ENCODE measurements around the gene AMBRA1. TPM values are rescaled to one million over a fixed set of nuclear protein-coding genes. Genes with fewer than 3 reads are reported as not detected.
A peak's percentile ranks its signal among the peaks of the same experiment; 100 is the strongest.

The AMBRA1 gene
- total RNA-seq, 1 experiment from 2014 or later = 21.0 TPM

DNA sequence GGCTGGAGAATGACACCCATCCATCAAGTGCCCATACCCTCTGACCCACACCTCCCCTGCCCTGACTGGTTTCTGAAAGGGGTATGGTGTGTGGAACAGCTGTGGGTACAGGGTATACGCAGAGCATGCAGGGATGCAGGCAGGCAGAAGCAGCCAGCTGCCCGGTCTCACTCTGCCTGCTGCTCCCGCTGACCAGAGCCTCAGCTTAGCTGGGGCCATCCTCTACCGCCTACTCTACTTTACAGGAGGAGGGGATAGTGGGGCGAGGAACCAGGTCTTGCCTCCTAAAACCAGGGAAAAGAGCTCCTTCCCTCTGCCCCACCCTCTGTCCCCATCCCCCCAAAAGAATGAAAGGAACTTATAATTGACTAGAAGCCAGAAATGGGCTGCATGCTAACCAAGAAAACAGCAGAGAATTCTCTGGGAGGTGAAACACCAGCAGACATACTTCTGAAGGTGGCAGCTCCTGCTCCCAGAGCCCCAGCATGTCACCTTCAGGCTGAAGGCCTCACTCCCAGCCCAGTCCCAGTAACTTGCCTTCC, 189.3 kb downstream of the AMBRA1 start:
- no peak for DNase-seq (ENCODE audit: low read depth)
- in situ Hi-C loops (cut with HindIII; ENCODE audit: low pct_unique_long_range_greater_than_20kb, low sequenced_read_pairs) = no loop called here

GRCh38 chr11:46402957-46403902, 190.6 kb downstream of the AMBRA1 start:
- in situ Hi-C loops (cut with HindIII; ENCODE audit: low pct_unique_long_range_greater_than_20kb, low sequenced_read_pairs) = no loop called here
- DNase-seq (ENCODE audit: low read depth) = no peak

GRCh38 chr11:46397526-46397925, 196.3 kb downstream of the AMBRA1 start:
- no peak for DNase-seq (ENCODE audit: low read depth)
- in situ Hi-C loops (cut with HindIII; ENCODE audit: low pct_unique_long_range_greater_than_20kb, low sequenced_read_pairs) = no loop called here

DNA sequence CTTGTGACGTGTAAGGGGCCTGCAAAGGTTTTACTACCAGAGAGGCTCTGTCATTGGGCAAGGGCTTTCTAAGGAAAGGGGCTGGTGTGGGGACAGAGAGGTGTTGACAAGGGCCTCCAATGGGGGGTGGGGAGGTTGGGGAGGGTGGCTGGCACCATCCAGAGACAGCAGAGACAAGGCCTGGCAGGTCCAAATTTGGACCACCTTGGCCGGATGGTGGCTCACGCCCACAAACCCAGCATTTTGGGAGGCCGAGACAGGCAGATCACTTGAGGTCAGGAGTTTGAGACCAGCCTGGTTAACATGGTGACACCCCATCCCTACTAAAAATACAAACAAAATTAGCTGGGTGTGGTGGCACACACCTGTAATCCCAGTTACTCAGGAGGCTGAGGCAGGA, 200.1 kb downstream of the AMBRA1 start:
- DNase-seq (ENCODE audit: low read depth) = no peak
- in situ Hi-C loops (cut with HindIII; ENCODE audit: low pct_unique_long_range_greater_than_20kb, low sequenced_read_pairs) = no loop called here

GRCh38 chr11:46393231-46393616, 200.6 kb downstream of the AMBRA1 start:
- in situ Hi-C loops (cut with HindIII; ENCODE audit: low pct_unique_long_range_greater_than_20kb, low sequenced_read_pairs) = no loop called here
- no peak for DNase-seq (ENCODE audit: low read depth)

GRCh38 chr11:46392421-46393230, 201.2 kb downstream of the AMBRA1 start:
- in situ Hi-C loops (cut with HindIII; ENCODE audit: low pct_unique_long_range_greater_than_20kb, low sequenced_read_pairs) = no loop called here
- DNase-seq (ENCODE audit: low read depth) = peak; percentile 77

DNA sequence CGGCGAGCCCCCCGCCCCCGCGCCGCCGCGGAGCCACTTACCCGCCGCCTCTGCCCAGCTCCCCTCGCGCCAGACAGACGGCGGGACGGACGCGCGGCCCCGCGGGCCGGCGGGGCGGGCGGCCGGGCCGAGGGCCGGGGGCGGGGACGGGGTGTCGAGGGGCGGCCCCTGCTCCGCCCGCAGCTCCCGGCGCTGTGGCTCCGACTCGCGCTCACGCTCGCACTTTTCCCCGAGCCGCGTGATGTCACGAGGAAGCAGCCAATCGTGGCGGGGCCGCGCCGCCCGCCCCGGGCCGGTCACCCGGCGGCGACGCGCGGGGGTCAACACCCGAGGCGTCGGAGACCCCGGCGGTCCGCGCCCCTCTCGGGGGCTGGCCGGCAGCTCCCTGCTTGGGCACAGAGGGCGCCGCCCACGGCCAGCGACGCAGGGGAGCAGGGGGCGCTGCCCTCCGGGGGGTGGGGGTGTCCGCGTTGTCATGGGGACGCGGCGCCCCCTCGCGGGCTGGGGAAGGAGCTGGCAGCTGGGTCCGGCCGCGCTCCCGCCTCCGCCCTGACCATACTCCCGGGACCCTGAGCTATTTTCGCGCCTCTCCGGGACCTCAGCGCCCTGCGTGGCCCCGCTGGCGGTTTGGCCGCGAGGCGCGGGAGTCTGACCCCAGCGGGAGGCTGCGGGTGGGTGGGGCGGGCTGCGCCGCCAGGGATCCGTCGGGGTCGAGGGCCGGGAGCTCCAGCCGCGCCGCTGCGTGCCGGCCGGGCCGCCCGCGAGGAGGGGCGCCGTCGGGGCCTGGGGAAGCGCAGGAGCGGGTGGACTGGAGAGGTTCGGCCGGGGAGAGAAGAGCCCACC, 202.0 kb downstream of the AMBRA1 start, which contains the start of gene CHRM4:
Gene CHRM4, minus strand, starts transcription at position 199 of the 843 bp plus-strand sequence. CDS start 5,219 bp downstream, outside the sequence.
- in situ Hi-C loops (cut with HindIII; ENCODE audit: low pct_unique_long_range_greater_than_20kb, low sequenced_read_pairs) = no loop called here
- DNase-seq (ENCODE audit: low read depth) = peak; percentile 52

DNA sequence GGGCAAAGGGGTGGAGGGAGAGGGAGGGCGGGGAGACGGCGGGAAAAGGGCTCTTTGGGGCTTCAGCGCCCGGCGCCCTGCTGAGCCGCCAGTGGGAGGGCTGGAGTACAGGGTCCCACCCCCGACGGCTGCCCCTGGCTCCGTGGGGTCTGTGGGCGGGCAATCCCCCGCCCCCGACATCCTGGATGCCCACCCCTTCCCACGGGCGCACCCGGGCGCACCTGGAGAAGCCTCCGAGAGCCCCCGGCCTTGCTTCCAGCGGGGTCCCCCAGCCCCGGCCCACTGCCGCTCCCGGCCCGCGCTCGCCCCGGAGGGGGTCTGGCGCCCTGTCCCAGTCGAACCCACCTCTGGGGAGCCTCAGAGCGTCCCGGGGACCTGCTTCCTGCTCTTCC, 202.6 kb downstream of the AMBRA1 start:
- DNase-seq (ENCODE audit: low read depth) = no peak
- in situ Hi-C loops (cut with HindIII; ENCODE audit: low pct_unique_long_range_greater_than_20kb, low sequenced_read_pairs) = no loop called here

DNA sequence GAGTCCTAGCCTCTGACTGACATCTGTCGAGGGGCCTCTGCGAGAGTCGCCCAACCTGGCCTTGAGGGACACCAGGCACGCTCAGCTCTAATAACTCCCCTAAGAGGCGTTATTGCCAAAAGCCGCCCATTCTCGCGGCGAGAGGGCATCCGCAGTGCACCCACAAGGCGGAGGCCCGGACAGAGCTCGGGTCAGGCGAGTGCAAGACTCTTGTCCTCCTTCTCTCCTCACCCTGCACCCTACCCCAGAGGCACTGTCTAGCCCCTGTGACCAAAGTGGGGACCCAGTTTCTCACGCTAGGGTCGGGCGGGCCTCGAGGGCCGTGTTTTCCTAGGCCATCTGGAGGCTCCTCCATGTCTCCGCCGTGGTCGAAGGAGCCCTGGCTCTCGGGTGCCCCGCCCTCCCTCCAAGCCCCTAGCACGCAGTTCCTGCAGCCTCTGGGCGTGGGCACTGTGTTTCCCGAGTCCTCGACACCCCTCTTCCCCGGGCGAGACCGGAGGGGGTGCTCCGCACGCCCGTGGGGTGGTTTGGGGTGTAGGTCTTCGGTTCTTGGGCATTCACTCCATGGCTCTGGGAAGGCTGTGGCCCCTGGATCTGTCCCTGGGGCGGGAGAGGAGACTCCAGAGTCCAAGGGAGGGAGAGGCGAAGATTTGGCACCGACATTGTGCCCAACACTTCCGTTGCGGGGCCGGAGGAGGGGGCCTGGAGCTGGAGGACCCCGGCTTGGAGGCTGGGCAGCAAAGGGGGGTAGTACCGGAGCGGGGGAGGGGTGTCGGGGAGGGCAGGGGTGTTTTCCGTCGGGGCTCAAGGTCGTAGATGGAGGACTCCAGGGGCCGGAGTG, 203.3 kb downstream of the AMBRA1 start:
- no peak for DNase-seq (ENCODE audit: low read depth)
- in situ Hi-C loops (cut with HindIII; ENCODE audit: low pct_unique_long_range_greater_than_20kb, low sequenced_read_pairs) = no loop called here

GRCh38 chr11:46389450-46390330, 204.1 kb downstream of the AMBRA1 start:
- DNase-seq (ENCODE audit: low read depth) = peak; percentile 51
- in situ Hi-C loops (cut with HindIII; ENCODE audit: low pct_unique_long_range_greater_than_20kb, low sequenced_read_pairs) = no loop called here

DNA sequence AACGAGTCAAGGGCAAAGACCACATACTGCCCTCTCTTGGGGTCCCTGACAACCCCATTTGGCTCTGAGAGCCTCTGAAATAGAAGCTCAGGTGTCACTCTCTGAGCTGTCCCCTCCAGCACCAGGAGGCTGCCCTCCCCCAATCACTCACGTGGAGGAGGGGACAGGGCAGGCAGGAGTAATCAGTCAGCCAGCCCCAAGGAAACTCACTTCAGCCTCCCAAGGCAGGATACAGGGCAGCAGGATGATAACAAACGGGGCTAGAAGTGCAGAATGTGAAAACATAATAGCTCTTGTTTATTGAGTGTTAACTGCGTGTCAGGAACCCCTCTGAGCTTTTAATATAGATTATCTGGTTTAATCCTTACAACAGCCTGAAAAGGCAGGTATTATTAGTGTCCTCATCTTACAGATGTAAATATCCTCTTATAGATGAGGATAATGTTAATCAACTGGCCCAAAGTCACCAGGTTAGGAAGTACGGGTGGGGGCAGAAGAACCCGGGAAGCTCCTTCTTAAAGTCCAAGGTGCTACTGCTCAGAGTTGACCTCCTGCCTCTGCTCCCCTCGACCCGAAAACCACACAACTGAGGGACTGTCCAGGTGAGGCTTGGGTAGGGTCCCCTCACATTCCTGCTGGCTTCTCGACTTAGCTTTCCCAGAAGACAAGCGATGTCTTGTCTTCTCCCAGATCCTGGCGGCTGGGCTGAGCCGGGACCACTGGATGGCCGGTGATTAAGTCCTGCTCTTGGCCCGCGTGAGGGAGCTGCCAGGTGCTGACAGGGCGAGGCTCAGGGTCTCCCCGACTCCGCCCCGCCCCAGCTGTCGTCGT, 205.0 kb downstream of the AMBRA1 start:
- in situ Hi-C loops (cut with HindIII; ENCODE audit: low pct_unique_long_range_greater_than_20kb, low sequenced_read_pairs) = no loop called here
- DNase-seq (ENCODE audit: low read depth) = no peak

DNA sequence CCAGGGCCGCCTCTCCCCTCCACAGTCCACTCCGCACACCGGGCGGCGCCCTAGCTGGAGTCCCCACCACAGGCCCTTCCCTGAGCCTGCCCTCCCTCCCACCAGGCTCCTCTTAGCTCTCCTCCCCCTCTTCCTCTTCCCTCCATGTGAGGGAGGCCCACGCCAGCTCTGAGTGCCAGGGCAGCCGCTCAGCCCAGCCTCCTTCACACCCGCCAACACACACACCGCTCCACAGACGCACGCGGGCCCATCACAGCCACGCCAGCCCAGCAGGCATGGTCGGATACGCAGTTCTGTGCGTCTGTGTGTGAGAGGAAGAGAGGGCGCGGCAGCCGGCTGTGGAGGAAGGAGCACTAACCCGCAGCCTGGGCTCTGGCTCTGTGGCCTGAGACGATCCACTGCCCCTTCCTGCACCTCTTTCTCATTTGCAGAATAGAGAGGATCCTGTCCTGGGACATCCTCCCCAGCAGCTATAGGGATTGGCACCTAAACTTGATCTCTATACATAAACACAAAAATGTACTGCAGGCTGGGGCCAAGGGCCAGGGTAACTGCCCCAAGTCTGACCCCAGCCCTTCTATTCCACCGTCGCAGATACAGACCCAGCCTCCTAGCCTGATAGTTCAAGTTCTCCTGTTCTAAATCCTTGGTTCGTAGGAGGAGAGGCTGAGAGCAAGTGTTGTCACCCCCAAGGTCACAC, 205.8 kb downstream of the AMBRA1 start:
- in situ Hi-C loops (cut with HindIII; ENCODE audit: low pct_unique_long_range_greater_than_20kb, low sequenced_read_pairs) = no loop called here
- DNase-seq (ENCODE audit: low read depth) = no peak

GRCh38 chr11:46387456-46387855, 206.4 kb downstream of the AMBRA1 start:
- in situ Hi-C loops (cut with HindIII; ENCODE audit: low pct_unique_long_range_greater_than_20kb, low sequenced_read_pairs) = no loop called here
- DNase-seq (ENCODE audit: low read depth) = no peak

- in situ Hi-C loops (cut with HindIII; ENCODE audit: low pct_unique_long_range_greater_than_20kb, low sequenced_read_pairs) = no loop called here
- no peak for DNase-seq (ENCODE audit: low read depth)
These were observed 207.1 kb downstream of the AMBRA1 start for GRCh38 chr11:46386674-46387073.

GRCh38 chr11:46386005-46386578, 207.7 kb downstream of the AMBRA1 start:
- in situ Hi-C loops (cut with HindIII; ENCODE audit: low pct_unique_long_range_greater_than_20kb, low sequenced_read_pairs) = no loop called here

More at GRCh38 chr11:46386005-46386578, 207.7 kb downstream of the AMBRA1 start:
- DNase-seq (ENCODE audit: low read depth) = no peak
